Measurements from ENCODE around the gene INMT.

DNA sequence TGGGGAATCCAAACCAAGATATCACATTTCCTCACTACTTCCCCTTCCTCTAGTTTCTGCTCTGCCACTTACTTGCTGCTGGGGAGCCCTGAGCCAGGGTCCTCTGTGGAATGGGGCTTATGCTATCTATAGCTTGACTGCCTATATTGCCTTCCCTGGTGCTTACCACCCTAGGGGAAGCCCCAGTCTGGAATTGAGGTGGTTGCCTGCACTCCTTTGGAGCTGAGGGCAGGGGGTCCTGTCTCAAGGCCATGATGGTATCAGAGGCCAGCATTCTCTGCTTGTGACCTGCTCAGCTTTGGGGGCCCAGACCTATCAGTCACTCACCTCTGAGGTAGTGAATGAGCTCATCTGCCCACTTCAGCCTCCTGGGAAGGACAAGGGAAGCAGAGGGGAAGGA is 29.3 kb upstream of the INMT start:
- TF ChIP-seq, protein P1, sequence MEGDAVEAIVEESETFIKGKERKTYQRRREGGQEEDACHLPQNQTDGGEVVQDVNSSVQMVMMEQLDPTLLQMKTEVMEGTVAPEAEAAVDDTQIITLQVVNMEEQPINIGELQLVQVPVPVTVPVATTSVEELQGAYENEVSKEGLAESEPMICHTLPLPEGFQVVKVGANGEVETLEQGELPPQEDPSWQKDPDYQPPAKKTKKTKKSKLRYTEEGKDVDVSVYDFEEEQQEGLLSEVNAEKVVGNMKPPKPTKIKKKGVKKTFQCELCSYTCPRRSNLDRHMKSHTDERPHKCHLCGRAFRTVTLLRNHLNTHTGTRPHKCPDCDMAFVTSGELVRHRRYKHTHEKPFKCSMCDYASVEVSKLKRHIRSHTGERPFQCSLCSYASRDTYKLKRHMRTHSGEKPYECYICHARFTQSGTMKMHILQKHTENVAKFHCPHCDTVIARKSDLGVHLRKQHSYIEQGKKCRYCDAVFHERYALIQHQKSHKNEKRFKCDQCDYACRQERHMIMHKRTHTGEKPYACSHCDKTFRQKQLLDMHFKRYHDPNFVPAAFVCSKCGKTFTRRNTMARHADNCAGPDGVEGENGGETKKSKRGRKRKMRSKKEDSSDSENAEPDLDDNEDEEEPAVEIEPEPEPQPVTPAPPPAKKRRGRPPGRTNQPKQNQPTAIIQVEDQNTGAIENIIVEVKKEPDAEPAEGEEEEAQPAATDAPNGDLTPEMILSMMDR (IDR thresholded peaks at IDR 0.05): no peak
- TF ChIP-seq POLR2A (IDR thresholded peaks at IDR 0.05): no peak
